CD4-positive, alpha-beta T cell (primary cell): ENCODE results near the gene CAPN7. TPM values are rescaled to one million over a fixed set of nuclear protein-coding genes. Genes with fewer than 3 reads are reported as not detected.

Experiments used
- ATAC-seq: fragments of 200-7000 bp; cut with Tn5 transposase; one replicate; pipeline ENCODE4 v1.10.0; 2022; ENCODE audit warnings: mild to moderate bottlenecking; ENCODE audit not compliant: poor library complexity
- CTCF ChIA-PET: fragments of 350-600 bp; sonication (Branson Sonifier 250); formaldehyde crosslinking; loops from one replicate; lab custom pipeline; 2021; ENCODE audit warnings: antibody characterized with exemption, inconsistent platforms; lab: Charles Lee
- POLR2A ChIA-PET: fragments of 350-600 bp; sonication (Branson Sonifier 250); formaldehyde crosslinking; loops from one replicate; lab custom pipeline; 2021; ENCODE audit warnings: antibody characterized with exemption, inconsistent platforms; lab: Charles Lee
- DNase-seq, 14 experiments: peaks; one replicate each; pipeline ENCODE4 v3.0.0-alpha.2; 2013 to 2020; ENCODE audit warnings: mixed read lengths in 2 of 14
- H3K27ac ChIP-seq, 2 donors: one replicate each; pipeline versions ENCODE4 v1.5.1 to v1.7.0; 2013; ENCODE audit warnings: low read length in 2 of 2, low read depth in 1 of 2, mild to moderate bottlenecking in 1 of 2
- H3K27me3 ChIP-seq, 2 experiments: 1 replicate in 1 of 2; 2 replicates in 1 of 2; pipeline versions ENCODE4 v1.6.1 to v1.7.0; 2013; ENCODE audit warnings: low read length in 2 of 2, control low read depth in 1 of 2, mild to moderate bottlenecking in 1 of 2, moderate library complexity in 1 of 2; ENCODE audit not compliant: insufficient read depth in 2 of 2, control insufficient read depth in 1 of 2
- H3K36me3 ChIP-seq: one replicate; pipeline ENCODE4 v1.6.1; 2013; ENCODE audit warnings: low read length, control low read depth; ENCODE audit not compliant: insufficient read depth
- H3K4me1 ChIP-seq: one replicate; pipeline ENCODE4 v1.6.1; 2013; ENCODE audit warnings: low read length, control low read depth; ENCODE audit not compliant: insufficient read depth
- H3K4me3 ChIP-seq: one replicate; pipeline ENCODE4 v1.5.1; 2013; ENCODE audit warnings: mild to moderate bottlenecking, low read length, moderate library complexity
- H3K9me3 ChIP-seq, 2 experiments: 1 replicate in 1 of 2; 2 replicates in 1 of 2; pipeline versions ENCODE4 v1.6.1 to v1.7.0; 2013; ENCODE audit warnings: low read length in 2 of 2, mild to moderate bottlenecking in 2 of 2, control low read depth in 1 of 2, moderate library complexity in 1 of 2; ENCODE audit not compliant: control insufficient read depth in 1 of 2, insufficient read depth in 1 of 2
- H3K27ac Mint-ChIP-seq: one replicate; pipeline ENCODE4 v1.8.0; 2020; ENCODE audit warnings: mixed read lengths
- H3K27me3 Mint-ChIP-seq: one replicate; pipeline ENCODE4 v1.8.0; 2021; ENCODE audit warnings: mixed read lengths
- H3K36me3 Mint-ChIP-seq: one replicate; pipeline ENCODE4 v1.8.0; 2021; ENCODE audit warnings: low read depth, mixed read lengths
- H3K4me1 Mint-ChIP-seq: one replicate; pipeline ENCODE4 v1.8.0; 2021; ENCODE audit warnings: low read depth, mixed read lengths
- H3K4me3 Mint-ChIP-seq: one replicate; pipeline ENCODE4 v1.8.0; 2020; ENCODE audit warnings: mild to moderate bottlenecking, mixed read lengths
- H3K9me3 Mint-ChIP-seq: one replicate; pipeline ENCODE4 v1.8.0; 2020; ENCODE audit warnings: mixed read lengths
- intact Hi-C, 2 experiments: fragments of 100-400 bp; cut with DNase I in 1 of 2; cut with micrococcal nuclease in 1 of 2; formaldehyde crosslinking; loops; one replicate each; pipeline versions ENCODE4 v1.15.1 to v1.9.0; 2023 to 2025; cut with DNase I, micrococcal nuclease
- total RNA-seq, 174 experiments: library from RNA in 2 of 174; stranded (reverse) in 2 of 174; gene quantifications; one replicate each; pipeline ENCODE4 v1.2.3 and lab custom pipeline; 2021 to 2026
- TF ChIP-seq, protein P1 (sequence below): fragments of 200-600 bp; IDR thresholded peaks from one replicate; pipeline ENCODE4 v1.8.0; 2022; ENCODE audit warnings: antibody characterized with exemption, mild to moderate bottlenecking

Gene CAPN7
- total RNA-seq, 2 experiments from 2014 or later = 64.7 to 69.4 TPM

DNA sequence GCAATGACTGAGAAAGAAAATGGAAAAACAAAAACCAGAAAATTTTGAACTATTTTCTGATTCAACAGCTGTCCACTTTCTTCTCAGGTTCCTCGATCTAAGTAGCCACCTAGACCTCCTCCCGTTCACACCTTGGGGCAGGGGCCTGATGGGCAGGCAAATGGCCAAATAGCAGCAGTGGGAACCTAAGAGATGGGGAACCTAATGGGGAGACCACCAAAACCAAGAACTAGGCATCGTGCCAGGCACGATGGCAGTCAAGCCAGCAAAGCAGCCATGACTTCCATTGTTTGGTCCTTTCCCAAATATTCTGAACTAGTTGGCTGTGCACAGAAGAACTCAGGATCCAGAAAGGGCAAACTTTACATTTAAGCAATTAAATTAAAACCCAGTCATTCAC lies 57.1 kb downstream of the CAPN7 start:
- intact Hi-C loops = no loop called here
- H3K9me3 Mint-ChIP-seq = no peaks in the 10 kb centered on the region
- ChIA-PET CTCF (interaction anchor here (17.1 kb wide), 1 partner anchor 68 kb away, joined by 163 read pairs; the partner anchor contains the start of gene SH3BP5), POLR2A (interaction anchor here (1.4 kb wide), 1 partner anchor 60 kb away, joined by 3 read pairs; no protein-coding TSS in a partner anchor)
- Histone ChIP-seq H3K27me3 (no peaks in the 10 kb centered on the region), H3K36me3 (peaks cover 61% of the 10 kb centered on the region), H3K4me3 (no peak overlapping the region), H3K4me1 (peaks cover 39% of the 10 kb centered on the region), H3K27ac (no peak overlapping the region), H3K9me3 (no peaks in the 10 kb centered on the region)
- no peaks in the 10 kb centered on the region for H3K27me3 Mint-ChIP-seq
- H3K36me3 Mint-ChIP-seq = peaks cover 55% of the 10 kb centered on the region
- peak overlapping the region; percentile 62 for H3K27ac Mint-ChIP-seq
- TF ChIP-seq, protein P1, sequence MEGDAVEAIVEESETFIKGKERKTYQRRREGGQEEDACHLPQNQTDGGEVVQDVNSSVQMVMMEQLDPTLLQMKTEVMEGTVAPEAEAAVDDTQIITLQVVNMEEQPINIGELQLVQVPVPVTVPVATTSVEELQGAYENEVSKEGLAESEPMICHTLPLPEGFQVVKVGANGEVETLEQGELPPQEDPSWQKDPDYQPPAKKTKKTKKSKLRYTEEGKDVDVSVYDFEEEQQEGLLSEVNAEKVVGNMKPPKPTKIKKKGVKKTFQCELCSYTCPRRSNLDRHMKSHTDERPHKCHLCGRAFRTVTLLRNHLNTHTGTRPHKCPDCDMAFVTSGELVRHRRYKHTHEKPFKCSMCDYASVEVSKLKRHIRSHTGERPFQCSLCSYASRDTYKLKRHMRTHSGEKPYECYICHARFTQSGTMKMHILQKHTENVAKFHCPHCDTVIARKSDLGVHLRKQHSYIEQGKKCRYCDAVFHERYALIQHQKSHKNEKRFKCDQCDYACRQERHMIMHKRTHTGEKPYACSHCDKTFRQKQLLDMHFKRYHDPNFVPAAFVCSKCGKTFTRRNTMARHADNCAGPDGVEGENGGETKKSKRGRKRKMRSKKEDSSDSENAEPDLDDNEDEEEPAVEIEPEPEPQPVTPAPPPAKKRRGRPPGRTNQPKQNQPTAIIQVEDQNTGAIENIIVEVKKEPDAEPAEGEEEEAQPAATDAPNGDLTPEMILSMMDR = no peak
- no peak for DNase-seq
- peaks cover 59% of the 10 kb centered on the region for H3K4me1 Mint-ChIP-seq
- no peak overlapping the region for H3K4me3 Mint-ChIP-seq
- no peak for ATAC-seq

DNA sequence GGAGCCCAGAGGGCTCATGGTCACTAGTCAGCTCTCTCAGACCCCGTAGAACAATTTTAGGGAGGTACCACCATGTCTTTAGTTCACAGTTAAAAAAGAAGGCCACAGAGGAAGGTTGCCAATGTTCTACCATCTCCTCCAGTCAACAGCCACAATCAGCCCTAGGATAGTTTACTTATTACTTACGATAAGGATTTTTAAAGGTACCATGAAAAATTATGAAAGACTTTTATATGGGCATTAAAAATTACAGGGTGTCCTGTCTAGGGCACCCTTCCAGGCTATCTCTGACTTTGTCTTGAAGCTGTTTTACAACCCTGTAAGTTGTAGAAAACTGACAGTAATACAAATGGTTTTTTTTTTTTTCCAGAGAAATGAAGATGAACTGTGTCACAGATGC lies 57.9 kb downstream of the CAPN7 start:
- Mint-ChIP-seq H3K4me1 (peaks cover 67% of the 10 kb centered on the region), H3K36me3 (peaks cover 51% of the 10 kb centered on the region), H3K9me3 (no peaks in the 10 kb centered on the region), H3K27ac (peak overlapping the region; percentile 62), H3K4me3 (no peak overlapping the region), H3K27me3 (no peaks in the 10 kb centered on the region)
- Histone ChIP-seq H3K36me3 (peaks cover 61% of the 10 kb centered on the region), H3K4me1 (peaks cover 47% of the 10 kb centered on the region), H3K27me3 (no peaks in the 10 kb centered on the region), H3K4me3 (no peak overlapping the region), H3K27ac (no peak overlapping the region), H3K9me3 (no peaks in the 10 kb centered on the region)
- TF ChIP-seq, protein P1 = no peak
- ChIA-PET POLR2A (interaction anchor here (1.1 to 1.4 kb wide), 2 partner anchors 58 to 61 kb away, joined by 3 to 6 read pairs; partner anchors contain the start of gene CAPN7), CTCF (interaction anchor here (17.1 kb wide), 1 partner anchor 67 kb away, joined by 163 read pairs; the partner anchor contains the start of gene SH3BP5)
- no peak for ATAC-seq
- intact Hi-C loops = no loop called here
- DNase-seq = no peak

DNA sequence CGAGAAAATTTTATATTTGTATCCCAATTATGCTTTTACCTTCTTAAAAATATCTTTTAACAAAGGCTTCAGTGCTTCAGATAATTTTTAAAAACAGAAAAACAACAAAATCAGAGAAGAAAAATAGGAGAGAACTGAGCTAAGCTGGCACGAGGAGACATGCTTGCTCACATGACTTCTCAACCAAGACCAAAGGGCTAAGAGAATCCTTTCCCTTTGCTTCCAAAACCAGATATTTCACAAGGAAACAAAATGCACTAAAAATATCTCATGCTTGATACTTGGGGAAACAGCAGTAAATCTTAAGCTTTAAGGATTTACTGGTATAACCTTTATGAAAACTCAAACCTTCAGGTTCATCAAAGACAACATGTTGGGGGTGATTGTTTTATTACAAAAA lies 58.4 kb downstream of the CAPN7 start:
- Histone ChIP-seq H3K27ac (no peak overlapping the region), H3K27me3 (no peaks in the 10 kb centered on the region), H3K9me3 (no peaks in the 10 kb centered on the region), H3K4me3 (no peak overlapping the region), H3K36me3 (peaks cover 61% of the 10 kb centered on the region), H3K4me1 (peaks cover 52% of the 10 kb centered on the region)
- POLR2A ChIA-PET = interaction anchor here (1.1 to 2.3 kb wide), 3 partner anchors 59 to 68 kb away, joined by 3 to 10 read pairs (median 6); partner anchors contain the start of genes CAPN7 and SH3BP5
- Mint-ChIP-seq H3K27me3 (no peaks in the 10 kb centered on the region), H3K4me3 (no peak overlapping the region), H3K4me1 (peaks cover 72% of the 10 kb centered on the region), H3K9me3 (no peaks in the 10 kb centered on the region), H3K27ac (peak overlapping the region; percentile 62), H3K36me3 (peaks cover 51% of the 10 kb centered on the region)
- intact Hi-C loops = no loop called here
- ATAC-seq (no peak), DNase-seq (no peak)
- CTCF ChIA-PET = interaction anchor here (0.5 to 17.1 kb wide), 4 partner anchors 66 to 141 kb away, joined by 3 to 163 read pairs (median 4); partner anchors contain the start of gene SH3BP5
- TF ChIP-seq, protein P1 = no peak
